GM18499 (cell line): ENCODE data around the gene TMED10.
A peak's percentile ranks its signal among the peaks of the same experiment; 100 is the strongest.
"Not testable (repeated sequence)": the region's sequence is repeated elsewhere in the genome, so short reads cannot be mapped to it uniquely, and the experiment has no call there.

Experiments used
- ATAC-seq: cut with Tn5 transposase; IDR thresholded peaks from one replicate; pipeline ENCODE4 v1.9.1; 2021; ENCODE audit warnings: moderate number of reproducible peaks; ENCODE audit not compliant: insufficient read depth, unreplicated experiment

TMED10 gene

DNA sequence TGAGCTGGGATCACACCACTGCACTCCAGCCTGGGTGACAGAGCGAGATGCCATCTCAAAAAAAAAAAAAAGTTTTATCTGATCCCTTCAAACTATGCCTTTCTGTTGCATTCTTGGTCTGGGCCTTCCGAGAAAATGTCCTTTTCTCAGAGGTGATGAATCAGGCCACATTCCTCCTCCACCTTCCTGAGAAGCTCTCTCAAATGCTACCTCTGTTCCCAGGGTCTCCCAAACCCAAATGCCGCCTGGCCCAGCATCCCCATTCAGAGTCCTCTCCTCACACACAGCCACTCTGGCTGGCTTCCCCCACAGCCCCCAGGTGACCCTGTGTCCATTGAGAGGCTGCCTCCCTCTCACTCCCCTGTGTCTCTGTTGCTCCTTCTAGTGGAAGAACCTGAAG lies 19.7 kb upstream of the TMED10 start:
- no peak for ATAC-seq

DNA sequence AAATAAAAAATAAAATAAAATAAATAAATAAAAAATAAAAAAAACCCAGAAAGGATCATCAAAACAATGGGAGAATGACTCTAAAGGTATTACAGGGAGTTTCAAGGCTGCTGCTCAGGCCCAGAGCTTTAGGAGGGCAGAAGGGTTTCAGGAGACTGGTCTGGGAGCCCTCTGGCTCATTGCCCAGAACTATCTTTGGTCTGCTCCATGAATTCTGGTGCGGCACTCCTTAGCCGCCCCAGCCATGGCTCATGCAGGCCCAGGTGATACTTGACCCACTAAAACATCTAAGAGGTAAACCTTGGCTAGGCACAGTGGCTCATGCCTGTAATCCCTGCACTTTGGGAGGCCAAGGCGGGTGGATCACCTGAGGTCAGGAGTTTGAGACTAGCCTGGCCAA lies 14.7 kb upstream of the TMED10 start:
- no peak for ATAC-seq

DNA sequence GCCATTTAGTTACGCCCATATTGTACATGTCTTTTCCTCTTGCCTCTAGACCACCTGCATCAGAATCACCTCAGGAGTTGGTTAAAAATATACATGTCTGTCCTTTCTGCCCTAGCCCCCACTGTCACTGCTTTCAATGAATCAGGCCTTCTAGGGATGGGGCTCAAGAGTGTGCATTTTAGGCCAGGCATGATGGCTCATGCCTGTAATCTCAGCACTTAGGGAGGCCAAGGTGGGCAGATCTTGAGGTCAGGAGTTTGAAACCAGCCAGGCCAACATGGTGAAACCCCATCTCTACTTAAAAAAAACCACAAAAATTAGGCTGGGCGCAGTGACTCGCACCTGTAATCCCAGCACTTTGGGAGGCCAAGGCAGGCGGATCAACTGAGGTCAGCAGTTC lies 13.6 kb upstream of the TMED10 start:
- no peak for ATAC-seq

DNA sequence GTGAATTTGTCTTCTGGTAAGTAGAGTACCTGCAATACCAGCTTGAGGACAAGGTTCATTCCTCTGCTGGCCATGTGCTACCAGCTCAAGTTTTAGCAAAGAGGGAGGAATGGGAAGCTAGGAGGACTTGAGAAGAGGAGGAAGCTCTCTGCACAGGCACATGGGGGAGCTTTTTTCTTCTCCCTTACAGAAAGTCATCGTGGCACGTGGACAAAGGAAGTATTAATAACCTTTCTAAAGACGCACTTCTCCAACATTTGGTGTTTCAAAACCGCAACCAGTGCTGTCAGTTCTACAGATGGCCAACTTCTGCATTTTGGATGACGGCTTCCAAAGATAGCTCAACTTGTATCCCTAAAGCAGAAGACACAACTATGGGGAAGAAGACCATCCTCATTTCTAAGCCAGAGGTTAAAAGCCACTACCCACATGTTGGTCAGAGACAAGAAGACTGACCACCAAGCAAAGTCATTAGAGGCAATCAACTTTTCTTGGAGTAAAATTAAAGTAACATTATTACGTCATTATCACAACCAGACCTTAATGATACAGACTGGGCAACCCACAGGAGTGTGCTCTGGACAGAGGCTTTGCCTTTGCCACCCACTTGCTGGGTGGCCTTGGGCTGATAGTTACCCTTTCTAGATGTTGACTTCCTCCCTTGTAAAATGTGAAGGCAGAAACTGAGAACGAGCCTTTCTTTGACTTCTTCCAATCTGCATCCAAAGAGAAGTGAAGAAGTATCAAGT lies 12.3 kb upstream of the TMED10 start:
- ATAC-seq = no peak

DNA sequence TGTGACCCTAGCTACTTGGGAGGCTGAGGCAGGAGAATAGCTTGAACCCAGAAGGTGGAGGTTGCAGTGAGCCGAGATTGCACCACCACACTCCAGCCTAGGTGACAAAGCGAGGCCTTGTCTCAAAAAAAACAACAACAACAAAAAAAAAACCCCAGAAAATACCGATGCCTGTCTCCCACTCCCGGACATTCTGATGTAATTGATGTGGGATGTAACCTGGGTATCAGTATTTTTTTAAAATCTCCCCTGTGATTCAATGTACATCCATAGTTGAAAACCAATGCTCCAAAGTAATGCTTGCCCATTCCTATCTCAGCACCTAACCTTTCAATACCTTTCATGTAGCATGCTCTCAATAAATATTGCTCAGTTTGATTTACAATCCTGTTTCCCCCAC lies 11.7 kb upstream of the TMED10 start:
- ATAC-seq = no peak

DNA sequence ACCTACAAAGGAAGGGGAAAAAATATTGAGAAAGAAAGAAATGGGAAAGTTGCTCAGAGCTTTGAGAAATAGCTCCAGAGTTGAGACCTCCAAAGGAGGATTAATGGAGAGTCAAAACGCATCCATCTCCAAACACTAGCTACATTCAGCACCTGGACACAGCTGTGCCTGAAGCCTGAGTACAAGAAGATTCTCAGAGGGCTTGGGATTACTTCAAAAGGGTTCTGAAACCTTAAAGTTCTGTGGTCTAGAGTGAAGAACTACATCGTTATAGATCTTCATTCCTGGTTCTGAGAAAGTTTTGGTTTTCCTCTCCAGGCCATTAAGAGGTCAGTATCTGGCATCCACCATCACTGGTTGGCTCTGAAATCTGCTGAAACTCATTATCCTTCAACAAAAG lies 10.5 kb upstream of the TMED10 start:
- no peak for ATAC-seq

DNA sequence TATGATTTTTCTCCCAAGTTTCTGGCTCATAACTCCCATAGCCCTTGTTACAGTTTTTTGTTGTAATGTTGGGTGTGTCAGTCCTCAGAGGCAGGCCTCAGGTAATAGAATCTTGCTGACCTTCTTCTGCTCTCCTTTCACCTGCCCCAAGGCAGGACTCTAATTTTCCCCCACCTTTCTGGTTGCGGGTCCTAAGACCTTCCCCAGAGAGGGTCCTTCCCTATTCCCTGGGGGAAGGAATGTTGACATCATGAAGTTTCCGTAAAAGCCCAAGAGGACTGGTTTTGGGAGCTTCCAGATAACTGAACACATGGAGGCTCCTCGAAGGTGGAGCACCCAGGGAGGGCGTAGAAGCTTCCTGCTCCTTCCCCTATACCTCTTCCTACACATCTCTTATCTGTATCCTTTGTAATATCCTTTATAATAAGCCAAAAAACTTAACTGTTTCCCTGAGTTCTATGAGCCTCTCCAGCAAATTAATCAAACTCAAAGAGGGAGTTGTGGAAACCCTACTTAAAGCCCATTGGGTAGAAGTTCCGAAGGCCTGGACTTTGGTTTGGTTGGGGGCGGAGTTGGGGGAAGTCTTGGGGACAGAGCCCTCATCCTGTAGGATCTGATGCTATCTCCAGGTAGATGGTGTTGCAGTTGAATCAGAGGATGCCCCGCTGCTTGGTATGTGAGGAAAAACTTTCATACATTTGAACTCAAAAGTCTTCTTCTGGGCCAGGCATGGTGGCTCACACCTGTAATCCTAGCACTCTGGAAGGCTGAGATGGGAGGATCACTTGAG lies 9.0 kb upstream of the TMED10 start:
- no peak for ATAC-seq

DNA sequence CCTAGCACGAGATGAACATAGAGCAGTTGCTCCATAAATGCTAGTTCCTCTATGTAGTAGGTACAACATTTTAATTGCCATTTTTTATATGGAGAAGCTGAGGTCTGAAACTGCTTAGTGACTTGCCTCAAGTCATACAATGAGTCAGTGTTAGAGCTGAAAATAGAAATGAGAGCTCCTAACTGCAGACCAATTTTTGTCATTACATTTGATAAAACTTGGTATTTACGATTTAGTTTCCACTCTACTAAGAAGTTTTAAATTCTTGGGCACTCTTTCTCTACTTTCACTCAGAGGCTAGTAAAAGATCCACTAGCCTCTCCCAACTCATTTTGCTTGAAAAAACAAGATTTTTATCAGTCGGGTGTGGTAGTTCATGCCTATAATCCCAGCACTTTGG lies 8.1 kb upstream of the TMED10 start:
- ATAC-seq = no peak

DNA sequence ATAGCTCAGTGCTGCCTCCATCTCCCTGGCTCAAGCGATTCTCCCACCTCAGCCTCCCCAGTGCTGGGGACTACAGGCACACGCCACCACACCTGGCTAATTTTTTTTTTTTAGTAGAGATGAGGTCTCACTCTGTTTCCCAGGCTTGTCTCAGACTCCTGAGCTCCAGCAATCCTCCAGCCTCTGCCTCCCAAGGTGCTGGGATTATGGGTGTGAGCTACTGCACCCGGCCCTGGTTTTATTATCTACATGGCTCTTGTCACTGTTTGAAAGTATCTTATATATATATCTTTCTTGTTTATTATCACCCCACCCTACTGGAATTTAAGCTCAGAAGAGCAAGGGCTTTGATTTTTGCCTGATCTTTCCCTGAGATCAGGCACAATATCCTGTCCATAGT lies 7.6 kb upstream of the TMED10 start:
- ATAC-seq = no peak

DNA sequence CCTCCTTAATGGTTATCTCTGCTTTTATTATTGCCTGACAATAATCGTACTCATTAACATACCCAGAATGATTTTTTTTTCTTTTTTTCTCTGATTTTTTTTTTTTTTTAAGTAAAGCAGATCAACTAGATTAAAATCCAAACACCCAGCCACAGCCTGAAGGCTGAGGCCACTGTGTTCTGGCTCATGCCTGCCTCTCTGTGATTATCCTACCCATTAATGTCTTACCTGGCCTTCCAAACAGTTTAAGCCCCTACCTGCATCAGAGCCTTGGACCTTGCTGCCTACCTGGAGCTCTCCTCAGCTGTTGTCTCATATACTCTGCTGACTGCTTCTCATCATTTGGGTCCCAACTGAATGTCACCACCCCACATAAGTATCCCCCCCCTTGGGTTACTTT lies 6.8 kb upstream of the TMED10 start:
- no peak for ATAC-seq

DNA sequence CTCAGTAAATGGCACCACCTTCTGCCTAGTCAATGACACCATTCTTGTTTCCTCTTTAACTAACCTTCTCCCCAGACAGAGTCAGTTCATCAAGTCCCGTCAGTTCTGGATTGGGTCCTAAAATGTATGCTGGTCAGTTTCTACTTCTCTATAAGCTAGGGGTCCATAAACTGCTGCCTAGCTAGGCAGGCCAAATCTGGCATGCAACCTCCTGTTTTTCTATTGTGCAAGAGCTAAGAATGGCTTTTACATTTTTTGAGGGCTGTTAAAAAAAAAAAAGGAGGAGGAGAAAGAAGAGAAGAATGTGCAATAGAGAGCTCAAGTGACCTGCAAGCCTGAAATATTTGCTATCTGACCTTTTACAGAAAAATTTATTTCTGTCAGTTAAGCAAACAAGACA lies 6.4 kb upstream of the TMED10 start:
- ATAC-seq = no peak

DNA sequence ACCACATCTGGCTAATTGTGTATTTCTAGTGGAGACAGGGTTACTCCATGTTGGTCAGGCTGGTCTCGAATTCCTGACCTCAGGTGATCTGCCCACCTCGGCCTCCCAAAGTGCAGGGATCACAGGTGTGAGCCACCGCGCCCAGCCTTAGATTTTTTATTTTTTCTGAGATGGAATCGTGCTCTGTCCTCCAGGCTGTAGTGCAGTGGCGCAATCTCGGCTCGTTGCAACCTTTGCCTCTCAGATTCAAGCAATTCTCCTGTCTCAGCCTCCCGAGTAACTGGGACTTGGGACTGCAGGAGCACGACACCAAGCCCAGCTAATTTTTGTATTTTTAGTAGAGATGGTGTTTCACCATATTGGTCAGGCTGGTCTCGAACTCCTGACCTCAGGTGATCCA lies 5.8 kb upstream of the TMED10 start:
- ATAC-seq = not testable (repeated sequence)

DNA sequence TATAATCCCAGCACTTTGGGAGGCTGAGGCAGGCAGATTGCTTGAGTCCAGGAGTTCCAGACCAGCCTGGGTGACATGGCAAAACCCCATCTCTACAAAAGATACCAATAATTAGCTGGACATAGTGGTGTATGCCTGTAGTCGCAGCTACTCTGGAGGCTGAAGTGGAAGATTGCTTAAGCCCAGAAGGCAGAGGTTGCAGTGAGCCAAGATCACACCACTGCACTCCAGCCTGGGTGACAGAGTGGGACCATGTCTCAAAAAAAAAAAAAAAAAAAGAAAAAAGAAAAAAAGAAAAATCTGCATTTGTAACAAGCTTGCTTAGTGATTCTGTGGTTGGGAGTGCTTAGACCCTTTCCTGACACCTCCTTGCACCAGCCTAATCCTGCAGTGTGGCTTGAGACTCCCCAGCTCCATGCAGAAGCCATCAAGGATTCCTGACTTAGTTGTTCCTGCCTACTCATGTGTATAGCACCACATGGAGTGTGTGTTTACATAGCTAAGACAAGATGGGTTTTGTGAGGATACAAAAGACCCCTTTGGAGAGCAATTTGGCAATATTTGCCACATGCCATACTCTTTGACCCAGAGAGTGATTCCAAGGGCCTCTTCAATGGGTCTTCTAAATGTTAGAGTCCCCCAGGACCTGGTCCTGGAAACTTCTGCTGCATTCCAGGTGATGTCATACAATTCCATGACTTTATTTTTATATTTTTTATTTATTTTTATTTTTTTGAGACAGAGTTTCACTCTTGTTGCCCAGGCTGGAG lies 5.1 kb upstream of the TMED10 start:
- no peak for ATAC-seq

DNA sequence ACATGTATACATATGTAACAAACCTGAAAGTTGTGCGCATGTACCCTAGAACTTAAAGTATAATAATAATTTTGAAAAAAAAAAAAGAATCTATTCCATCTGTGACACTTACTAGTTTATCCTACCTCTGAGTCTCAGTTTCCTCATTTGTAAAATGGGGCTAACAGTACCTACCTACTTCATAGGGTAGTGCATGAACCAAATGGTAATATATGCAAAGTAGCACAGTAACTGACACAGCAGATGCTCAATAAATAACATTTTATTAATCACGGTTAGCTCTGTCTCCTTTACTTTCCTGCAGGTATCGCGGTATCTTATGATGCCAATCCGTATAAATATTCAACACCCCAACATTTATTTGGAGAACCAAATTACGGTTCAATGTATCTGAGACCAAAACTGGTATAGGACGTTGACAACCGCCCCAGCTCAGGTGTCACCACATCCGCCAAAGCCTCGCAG lies 703 bp downstream of the TMED10 start:
- peak; percentile 25 for ATAC-seq

DNA sequence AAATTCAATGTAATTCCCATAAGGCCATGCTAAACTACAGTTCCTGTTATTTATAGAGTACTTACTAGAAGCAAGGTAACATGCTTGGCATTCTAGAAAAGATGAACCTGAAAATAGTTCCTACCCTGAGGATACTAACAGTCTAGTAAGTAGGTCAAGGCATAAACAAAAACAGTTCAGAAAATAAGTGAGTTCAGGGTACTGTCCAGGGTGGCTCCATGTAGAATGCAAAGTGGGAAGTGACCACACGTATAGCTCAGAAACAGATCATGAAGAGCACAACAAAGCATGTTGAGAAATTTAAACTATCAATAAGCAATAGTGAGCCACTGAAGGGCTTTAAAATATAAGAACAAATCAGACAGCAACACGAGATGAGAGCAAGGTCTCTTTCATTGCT lies 2.3 kb downstream of the TMED10 start:
- no peak for ATAC-seq

DNA sequence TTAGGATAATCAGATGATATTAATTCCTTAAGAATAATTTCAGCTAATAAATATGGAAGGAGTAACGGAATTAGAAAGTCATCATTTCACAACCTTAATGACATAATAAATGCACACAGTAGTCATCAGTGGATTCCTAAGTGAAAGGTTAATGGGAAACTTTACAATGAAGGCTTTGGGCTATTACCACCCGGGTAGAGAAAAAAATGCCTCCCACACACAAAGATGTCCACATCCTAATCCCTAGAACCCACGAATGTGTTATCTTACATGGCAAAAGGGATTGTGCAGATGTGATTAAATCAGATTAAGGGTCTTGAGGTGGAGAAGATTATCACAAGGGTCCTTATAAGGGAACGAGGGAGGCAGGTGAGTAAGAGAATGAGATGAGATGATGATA lies 5.6 kb downstream of the TMED10 start:
- no peak for ATAC-seq

DNA sequence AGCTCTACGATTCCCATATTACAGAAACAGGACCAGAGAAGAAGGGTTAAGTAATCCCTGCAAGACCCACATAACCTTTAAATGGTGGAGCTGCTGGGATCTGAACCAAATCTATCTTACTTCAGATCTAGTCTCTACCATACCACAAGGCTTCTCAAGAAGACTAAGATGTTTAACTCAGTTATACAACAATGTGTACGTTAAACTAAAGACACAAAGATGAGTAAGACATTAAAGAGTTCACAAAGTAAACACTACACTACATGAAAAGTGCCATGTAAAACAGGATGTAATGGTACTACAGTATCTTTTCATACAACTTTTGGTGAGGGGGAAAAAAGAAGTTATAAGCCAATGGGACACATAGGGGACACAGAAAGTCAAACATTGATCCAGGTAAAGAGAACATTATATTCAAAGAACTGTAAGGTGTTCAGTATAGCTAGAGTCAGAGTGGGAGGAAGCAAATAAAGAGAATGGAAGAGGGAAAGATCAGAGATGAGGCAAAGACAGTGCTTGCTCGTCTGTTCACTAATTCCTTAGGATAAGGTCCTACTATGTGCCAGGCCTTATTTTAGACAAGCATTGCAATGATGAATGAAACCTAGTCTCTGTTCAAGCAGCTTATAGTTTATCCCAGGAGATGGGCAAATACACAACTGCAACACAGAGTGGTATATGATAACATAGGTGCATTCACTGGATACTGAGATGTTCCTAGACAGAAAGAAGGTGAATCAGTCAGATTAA lies 7.7 kb downstream of the TMED10 start:
- no peak for ATAC-seq

DNA sequence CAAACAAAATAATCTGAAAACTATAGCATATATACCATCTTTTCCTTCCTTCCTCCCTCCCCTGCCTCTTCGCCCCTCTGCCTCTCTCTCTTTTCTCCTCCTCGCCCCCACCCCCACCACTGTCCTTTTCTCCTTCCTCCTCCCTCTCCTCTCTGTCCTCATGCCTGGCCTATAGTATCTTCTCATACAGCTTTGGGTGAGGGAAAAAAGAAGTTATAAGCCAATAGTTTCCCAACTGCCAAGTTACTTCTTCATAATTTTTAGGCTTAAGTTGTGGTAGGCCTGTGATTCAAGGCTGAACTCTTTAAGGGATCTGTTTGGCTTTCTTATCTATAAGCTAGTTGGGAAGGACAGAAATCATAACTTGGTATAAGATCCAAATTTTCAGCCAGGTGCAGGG lies 9.1 kb downstream of the TMED10 start:
- ATAC-seq = no peak

DNA sequence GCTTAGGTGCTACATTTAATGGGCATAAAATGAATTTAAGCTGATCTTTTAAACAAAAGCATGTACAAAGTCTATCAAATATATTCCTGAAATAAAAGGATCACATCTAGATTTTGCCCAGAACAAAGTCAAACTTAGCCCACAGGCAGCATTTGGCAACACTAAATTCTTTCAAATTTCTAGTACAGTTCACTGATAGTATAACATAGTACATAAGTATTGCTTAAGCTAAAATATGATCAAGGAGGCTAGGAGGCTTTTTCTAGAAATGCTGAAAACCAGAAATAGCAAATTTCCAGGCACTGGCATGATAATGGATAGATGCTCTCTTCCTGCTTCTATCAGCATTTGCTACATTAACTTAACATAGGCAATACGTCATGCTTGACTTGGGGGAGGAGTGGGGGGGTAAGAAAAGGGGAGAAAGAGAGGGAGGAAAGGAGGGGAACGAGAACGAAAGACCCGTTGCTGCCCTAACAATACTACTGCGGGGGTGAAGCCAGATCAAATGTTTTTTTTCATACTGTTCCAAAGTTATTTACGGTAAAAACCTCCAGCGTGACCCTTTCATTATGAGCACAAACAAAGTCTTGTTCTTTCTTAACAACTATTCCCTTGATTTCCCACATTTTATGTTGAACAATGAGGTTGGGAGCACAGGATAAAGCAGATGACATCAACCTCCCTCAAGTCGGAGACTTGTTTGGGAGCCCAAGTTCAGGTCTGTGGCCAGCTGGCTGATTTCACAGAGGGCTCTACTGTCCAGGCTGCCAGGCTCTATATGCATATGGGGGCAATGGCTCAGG lies 10.6 kb downstream of the TMED10 start:
- no peak for ATAC-seq

DNA sequence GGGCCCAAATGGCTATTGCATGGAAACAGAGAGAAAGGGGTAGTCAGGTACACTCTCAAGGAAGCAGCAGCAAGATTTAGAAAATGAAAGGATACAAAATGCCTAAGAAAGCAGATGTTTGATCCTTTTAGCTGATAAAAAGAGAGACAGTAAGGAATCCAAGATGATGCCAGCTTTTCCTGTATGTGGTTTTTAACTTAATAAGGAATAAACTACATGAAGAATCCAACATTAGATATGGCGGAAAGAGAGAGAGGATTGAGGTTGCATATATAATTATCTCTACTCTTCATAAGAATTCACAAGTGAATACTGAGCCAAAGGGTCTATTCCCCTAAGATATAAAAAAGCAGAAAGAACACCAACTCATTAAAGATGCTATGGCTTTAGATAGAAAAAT lies 11.6 kb downstream of the TMED10 start:
- ATAC-seq = no peak
